Loucy (cell line): ENCODE results near the gene B3GAT2.

ENCODE experiments used
- H2AFZ ChIP-seq: fragments of 200-600 bp; sonication (generic); 2 replicates; pipeline ENCODE4 v1.6.0; 2016; ENCODE audit warnings: antibody characterized with exemption, mild to moderate bottlenecking, low read length, moderate library complexity
- H3F3A ChIP-seq: fragments of 200-600 bp; 2 replicates; pipeline ENCODE4 v1.6.0; 2016; ENCODE audit warnings: antibody characterized with exemption, low read depth, mild to moderate bottlenecking
- H3K27me3 ChIP-seq: fragments of 200-600 bp; sonication (generic); 2 replicates; pipeline ENCODE4 v1.6.1; 2014; ENCODE audit warnings: low read length, mild to moderate bottlenecking; ENCODE audit not compliant: insufficient read depth, poor library complexity, severe bottlenecking
- H3K36me3 ChIP-seq: fragments of 200-600 bp; sonication (generic); 2 replicates; pipeline ENCODE4 v1.6.1; 2016; ENCODE audit warnings: low read length; ENCODE audit not compliant: insufficient read depth
- H3K4me1 ChIP-seq: fragments of 200-600 bp; sonication (generic); 2 replicates; pipeline ENCODE4 v1.5.1; 2014; ENCODE audit warnings: low read length, mild to moderate bottlenecking; ENCODE audit not compliant: insufficient read depth, poor library complexity, severe bottlenecking
- H3K4me2 ChIP-seq: fragments of 200-600 bp; sonication (generic); 2 replicates; pipeline ENCODE4 v1.6.0; 2014; ENCODE audit warnings: antibody characterized with exemption, low read length, low read depth, mild to moderate bottlenecking; ENCODE audit not compliant: poor library complexity, severe bottlenecking
- H3K4me3 ChIP-seq: fragments of 200-600 bp; sonication (generic); 2 replicates; pipeline ENCODE4 v1.5.1; 2014; ENCODE audit warnings: low read length, mild to moderate bottlenecking, mixed read lengths; ENCODE audit not compliant: poor library complexity, severe bottlenecking
- H3K79me2 ChIP-seq: fragments of 200-600 bp; sonication (generic); 2 replicates; pipeline ENCODE4 v1.6.1; 2014; ENCODE audit warnings: low read length; ENCODE audit not compliant: insufficient read depth
- H3K9ac ChIP-seq: fragments of 200-600 bp; sonication (generic); 2 replicates; pipeline ENCODE4 v1.6.0; 2014; ENCODE audit warnings: mild to moderate bottlenecking, low read depth, low read length, moderate library complexity; ENCODE audit not compliant: poor library complexity, severe bottlenecking
- H3K9me2 ChIP-seq: fragments of 200-600 bp; sonication (generic); replicated peaks from 2 replicates; pipeline ENCODE4 v1.6.1; 2016; ENCODE audit warnings: low read depth, low read length, mixed read lengths
- H3K9me3 ChIP-seq: fragments of 200-600 bp; sonication (generic); 2 replicates; pipeline ENCODE4 v1.6.1; 2014; ENCODE audit warnings: mild to moderate bottlenecking, antibody characterized with exemption, low read length, low read depth; ENCODE audit not compliant: insufficient read depth
- H4K20me1 ChIP-seq: fragments of 200-600 bp; sonication (generic); 2 replicates; pipeline ENCODE4 v1.6.0; 2014; ENCODE audit warnings: antibody characterized with exemption, low read length, mild to moderate bottlenecking; ENCODE audit not compliant: insufficient read depth, poor library complexity, severe bottlenecking
- EZH2phosphoT487 ChIP-seq: fragments of 200-600 bp; IDR thresholded peaks from 2 replicates; pipeline ENCODE4 v1.6.1; 2018; ENCODE audit warnings: antibody characterized with exemption, mild to moderate bottlenecking, moderate library complexity, borderline replicate concordance
- TF ChIP-seq, protein P1 (sequence below): fragments of 200-600 bp; sonication (generic); conservative IDR thresholded peaks from 2 replicates; pipeline ENCODE4 v1.5.1; 2014; ENCODE audit warnings: mild to moderate bottlenecking, antibody characterized with exemption, low read length

B3GAT2 gene, protein sequence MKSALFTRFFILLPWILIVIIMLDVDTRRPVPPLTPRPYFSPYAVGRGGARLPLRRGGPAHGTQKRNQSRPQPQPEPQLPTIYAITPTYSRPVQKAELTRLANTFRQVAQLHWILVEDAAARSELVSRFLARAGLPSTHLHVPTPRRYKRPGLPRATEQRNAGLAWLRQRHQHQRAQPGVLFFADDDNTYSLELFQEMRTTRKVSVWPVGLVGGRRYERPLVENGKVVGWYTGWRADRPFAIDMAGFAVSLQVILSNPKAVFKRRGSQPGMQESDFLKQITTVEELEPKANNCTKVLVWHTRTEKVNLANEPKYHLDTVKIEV

DNA sequence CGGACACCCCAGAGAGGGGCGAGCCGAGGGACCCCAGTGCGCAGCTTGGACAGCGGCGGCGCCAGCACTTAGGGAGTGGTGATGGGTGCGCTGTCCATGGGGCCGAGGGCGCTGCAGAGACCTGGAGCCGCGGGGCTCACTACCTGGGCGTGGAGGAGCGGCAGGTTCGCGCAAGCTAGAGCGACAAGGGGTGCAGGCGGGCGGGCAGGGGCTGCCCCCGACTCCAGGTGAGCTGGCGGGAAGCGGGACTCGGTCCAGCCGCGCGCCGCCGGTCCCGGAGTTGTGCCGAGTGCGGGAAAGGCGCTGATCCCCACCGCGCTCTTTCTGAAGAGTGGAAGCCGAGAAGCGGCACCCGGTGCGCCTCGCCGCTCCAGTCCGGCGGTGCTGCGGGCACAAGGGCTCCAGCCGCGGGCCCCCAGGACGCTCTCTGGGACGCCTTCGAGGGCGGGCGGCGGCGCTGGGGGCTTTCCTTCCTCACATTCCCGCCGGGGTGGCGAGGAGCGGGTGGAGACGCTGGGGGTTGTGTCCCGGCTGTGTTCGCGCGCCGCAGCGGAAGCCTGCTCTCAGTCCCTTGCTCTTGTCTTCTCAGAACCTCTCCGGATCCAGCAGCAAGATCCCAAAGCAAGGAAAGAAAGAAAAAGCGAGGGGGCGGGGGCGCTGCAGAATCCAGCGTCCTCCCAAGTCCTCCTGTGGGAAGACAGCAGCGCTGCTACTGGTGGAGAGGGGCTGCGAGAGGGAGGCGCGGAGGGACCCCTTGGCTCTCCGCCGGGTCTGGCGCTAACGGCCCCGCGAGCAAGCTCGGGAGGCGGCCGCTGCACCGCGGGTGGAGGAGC, at the start of gene B3GAT2:
TSS of gene B3GAT2 (minus strand) at position 610 of the 833 bp plus-strand sequence. CDS start 631 bp downstream, outside the sequence.
- no peak within 1 kb of the TSS for H2AFZ ChIP-seq
- no peak for TF ChIP-seq EZH2phosphoT487
- TF ChIP-seq, protein P1, sequence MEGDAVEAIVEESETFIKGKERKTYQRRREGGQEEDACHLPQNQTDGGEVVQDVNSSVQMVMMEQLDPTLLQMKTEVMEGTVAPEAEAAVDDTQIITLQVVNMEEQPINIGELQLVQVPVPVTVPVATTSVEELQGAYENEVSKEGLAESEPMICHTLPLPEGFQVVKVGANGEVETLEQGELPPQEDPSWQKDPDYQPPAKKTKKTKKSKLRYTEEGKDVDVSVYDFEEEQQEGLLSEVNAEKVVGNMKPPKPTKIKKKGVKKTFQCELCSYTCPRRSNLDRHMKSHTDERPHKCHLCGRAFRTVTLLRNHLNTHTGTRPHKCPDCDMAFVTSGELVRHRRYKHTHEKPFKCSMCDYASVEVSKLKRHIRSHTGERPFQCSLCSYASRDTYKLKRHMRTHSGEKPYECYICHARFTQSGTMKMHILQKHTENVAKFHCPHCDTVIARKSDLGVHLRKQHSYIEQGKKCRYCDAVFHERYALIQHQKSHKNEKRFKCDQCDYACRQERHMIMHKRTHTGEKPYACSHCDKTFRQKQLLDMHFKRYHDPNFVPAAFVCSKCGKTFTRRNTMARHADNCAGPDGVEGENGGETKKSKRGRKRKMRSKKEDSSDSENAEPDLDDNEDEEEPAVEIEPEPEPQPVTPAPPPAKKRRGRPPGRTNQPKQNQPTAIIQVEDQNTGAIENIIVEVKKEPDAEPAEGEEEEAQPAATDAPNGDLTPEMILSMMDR, result no peak
- H3K36me3 ChIP-seq, result no peaks in the 10 kb centered on the region
- no peaks in the 10 kb centered on the region for H3K79me2 ChIP-seq
- no peaks in the 10 kb centered on the region for H3K4me1 ChIP-seq
- H3K9me3 ChIP-seq, result no peaks in the 10 kb centered on the region
- H4K20me1 ChIP-seq, result no peaks in the 10 kb centered on the region
- no peak within 1 kb of the TSS for H3K4me3 ChIP-seq
- no peak within 1 kb of the TSS for H3K9ac ChIP-seq
- H3F3A ChIP-seq, result no peaks in the 10 kb centered on the region
- H3K4me2 ChIP-seq, result no peak within 1 kb of the TSS
- H3K9me2 ChIP-seq, result no peaks in the 10 kb centered on the region
- no peaks in the 10 kb centered on the region for H3K27me3 ChIP-seq

DNA sequence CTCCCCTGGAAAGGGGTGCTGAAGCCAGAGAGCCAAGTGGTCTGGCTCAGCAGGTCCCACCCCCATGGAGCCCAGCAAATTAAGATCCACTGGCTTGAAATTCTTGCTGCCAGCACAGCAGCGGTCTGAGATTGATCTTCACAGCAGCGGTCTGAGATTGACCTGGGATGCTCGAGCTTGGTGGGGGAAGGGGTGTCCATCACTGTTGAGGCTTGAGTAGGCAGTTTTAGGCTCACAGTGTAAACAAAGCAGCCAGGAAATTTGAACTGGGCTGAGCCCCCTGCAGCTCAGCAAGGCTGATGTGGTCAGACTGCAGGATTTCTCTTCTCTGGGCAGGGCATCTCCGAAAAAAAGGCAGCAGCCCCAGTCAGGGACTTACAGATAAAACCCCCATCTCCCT, 41.3 kb upstream of the B3GAT2 start:
- Histone ChIP-seq H3K4me3 (no peak overlapping the region), H3K36me3 (no peaks in the 10 kb centered on the region), H3K27me3 (no peaks in the 10 kb centered on the region), H3K9ac (no peak overlapping the region), H3F3A (no peaks in the 10 kb centered on the region), H3K79me2 (no peaks in the 10 kb centered on the region), H4K20me1 (no peaks in the 10 kb centered on the region), H2AFZ (no peak overlapping the region), H3K4me1 (no peaks in the 10 kb centered on the region), H3K4me2 (no peak overlapping the region), H3K9me2 (no peaks in the 10 kb centered on the region), H3K9me3 (no peaks in the 10 kb centered on the region)
- no peak for TF ChIP-seq EZH2phosphoT487
- TF ChIP-seq, protein P1, result no peak

DNA sequence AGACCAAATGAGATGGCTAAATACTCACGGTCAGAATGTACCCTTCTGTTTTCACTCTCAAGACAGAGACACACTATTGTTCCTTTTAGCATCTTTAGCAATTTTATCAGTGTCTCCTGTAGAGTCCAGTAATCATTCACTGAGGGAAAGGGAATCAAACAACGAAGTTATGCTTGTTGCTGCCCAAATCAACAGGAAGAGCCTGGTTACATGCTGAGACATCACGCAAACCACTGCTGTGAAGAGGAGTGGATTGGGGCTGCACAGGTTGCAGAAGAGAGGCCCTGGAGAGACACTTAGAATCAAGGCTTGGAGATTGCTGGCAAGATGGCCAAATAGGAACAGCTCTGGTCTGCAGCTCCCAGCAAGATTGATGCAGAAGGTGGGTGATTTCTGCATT, 40.5 kb upstream of the B3GAT2 start:
- H3K9me3 ChIP-seq, result no peaks in the 10 kb centered on the region
- H3K4me2 ChIP-seq, result no peak overlapping the region
- H3K4me3 ChIP-seq, result no peak overlapping the region
- no peaks in the 10 kb centered on the region for H3K4me1 ChIP-seq
- no peaks in the 10 kb centered on the region for H3K36me3 ChIP-seq
- TF ChIP-seq, protein P1, result no peak
- TF ChIP-seq EZH2phosphoT487, result no peak
- no peaks in the 10 kb centered on the region for H3K79me2 ChIP-seq
- no peak overlapping the region for H3K9ac ChIP-seq
- no peaks in the 10 kb centered on the region for H3K27me3 ChIP-seq
- H3F3A ChIP-seq, result no peaks in the 10 kb centered on the region
- no peaks in the 10 kb centered on the region for H3K9me2 ChIP-seq
- H4K20me1 ChIP-seq, result no peaks in the 10 kb centered on the region
- H2AFZ ChIP-seq, result no peak overlapping the region
